ENCODE data around the gene MMP8. TPM values are rescaled to one million over a fixed set of nuclear protein-coding genes. Genes with fewer than 3 reads are reported as not detected.
"Not testable (repeated sequence)": the region's sequence is repeated elsewhere in the genome, so short reads cannot be mapped to it uniquely, and the experiment has no call there.

MMP8 gene
- total RNA-seq, 1 experiment from 2014 or later, result not detected

GRCh38 chr11:102749101-102749722, 24.5 kb upstream of the MMP8 start:
- Histone ChIP-seq H3K36me3 (ENCODE audit: control insufficient read depth in 1 of 2, insufficient read depth in 2 of 2, low read length in 2 of 2) (no peaks in the 10 kb centered on the region), H3K4me3 (replicated peaks in 1 of 2; ENCODE audit: low read depth in 1 of 2, low read length in 2 of 2) (no peak overlapping the region), H3K27me3 (ENCODE audit: insufficient read depth, low read length) (no peaks in the 10 kb centered on the region), H3K27ac (ENCODE audit: low read depth, low read length) (no peak overlapping the region), H3K4me2 (ENCODE audit: low read length) (no peak overlapping the region), H3K79me2 (ENCODE audit: insufficient read depth, low read length) (no peaks in the 10 kb centered on the region), H2AFZ (ENCODE audit: low read depth, low read length, poor library complexity, severe bottlenecking) (no peak overlapping the region), H4K20me1 (ENCODE audit: insufficient read depth) (no peaks in the 10 kb centered on the region), H3K9ac (ENCODE audit: low read length) (no peak overlapping the region), H3K9me2 (ENCODE audit: insufficient read depth) (no peaks in the 10 kb centered on the region), H3K4me1 (ENCODE audit: control insufficient read depth in 1 of 2, insufficient read depth in 2 of 2, low read length in 2 of 2) (no peaks in the 10 kb centered on the region), H3K9me3 (ENCODE audit: control insufficient read depth in 1 of 2, insufficient read depth in 1 of 2, low read depth in 1 of 2, low read length in 2 of 2) (no peaks in the 10 kb centered on the region)
- CTCF ChIA-PET, result interaction anchor here (1.4 kb wide), 1 partner anchor 45 kb away, joined by 3 read pairs; no protein-coding TSS in a partner anchor
- ATAC-seq (no peak), DNase-seq (ENCODE audit: low read depth, low spot score) (no peak)
- RAD21 ChIA-PET (ENCODE audit: low non-redundant PET in 1 of 2, low total read pairs in 2 of 2, uncharacterized antibody in 2 of 2, unreplicated experiment in 2 of 2), result no interaction called here
- intact Hi-C loops (cut with micrococcal nuclease), result no loop called here
- BruUV-seq (replicated peaks), result no TSS peak
- POLR2A ChIA-PET, result no interaction called here
- no peak for TF ChIP-seq JUND (IDR thresholded peaks at IDR 0.05)
- no peak for TF ChIP-seq SIN3A (IDR thresholded peaks at IDR 0.05; ENCODE audit: low read depth)
- 0 out of 2 replicates have a peak, but pooled peaks have one; percentile 14 for TF ChIP-seq RAD21 (IDR thresholded peaks at IDR 0.05; ENCODE audit: low read depth)

- H3K79me2 ChIP-seq (ENCODE audit: insufficient read depth, low read length); POLR2A ChIA-PET; ATAC-seq; DNase-seq (ENCODE audit: low read depth, low spot score); H3K9me3 ChIP-seq (ENCODE audit: control insufficient read depth in 1 of 2, insufficient read depth in 1 of 2, low read depth in 1 of 2, low read length in 2 of 2); H3K9me2 ChIP-seq (ENCODE audit: insufficient read depth); BruUV-seq (replicated peaks); H3K27me3 ChIP-seq (ENCODE audit: insufficient read depth, low read length); H4K20me1 ChIP-seq (ENCODE audit: insufficient read depth); H3K27ac ChIP-seq (ENCODE audit: low read depth, low read length); H3K36me3 ChIP-seq (ENCODE audit: control insufficient read depth in 1 of 2, insufficient read depth in 2 of 2, low read length in 2 of 2); CTCF ChIA-PET; H3K9ac ChIP-seq (ENCODE audit: low read length); H3K4me2 ChIP-seq (ENCODE audit: low read length); RAD21 ChIA-PET (ENCODE audit: low non-redundant PET in 1 of 2, low total read pairs in 2 of 2, uncharacterized antibody in 2 of 2, unreplicated experiment in 2 of 2); H3K4me3 ChIP-seq (replicated peaks in 1 of 2; ENCODE audit: low read depth in 1 of 2, low read length in 2 of 2); H3K4me1 ChIP-seq (ENCODE audit: control insufficient read depth in 1 of 2, insufficient read depth in 2 of 2, low read length in 2 of 2); H2AFZ ChIP-seq (ENCODE audit: low read depth, low read length, poor library complexity, severe bottlenecking): not testable (repeated sequence)
- intact Hi-C loops (cut with micrococcal nuclease), result loop anchor here (1.0 kb wide), 1 partner anchor 39 kb away; no protein-coding TSS in a partner anchor
Measured at GRCh38 chr11:102746746-102747578, 22.2 kb upstream of the MMP8 start.

Data from HCT116 (cell line).